MM.1S (cell line): ENCODE data around the gene DNMT3B.
A peak's percentile ranks its signal among the peaks of the same experiment; 100 is the strongest.

Source experiments
- DNase-seq: peaks from one replicate; pipeline ENCODE4 v3.0.0-alpha.2; 2015
- H2AFZ ChIP-seq: fragments of 300-600 bp; sonication (generic); 2 replicates; pipeline ENCODE4 v1.6.0; 2016; ENCODE audit warnings: antibody characterized with exemption, low read length
- H3F3A ChIP-seq: fragments of 300-600 bp; sonication (generic); 2 replicates; pipeline ENCODE4 v1.6.1; 2016; ENCODE audit warnings: mild to moderate bottlenecking, antibody characterized with exemption, low read length, moderate library complexity, mixed read lengths; ENCODE audit not compliant: insufficient read depth
- H3K27ac ChIP-seq: fragments of 300-600 bp; sonication (generic); 2 replicates; pipeline ENCODE4 v1.5.1; 2016; ENCODE audit warnings: mild to moderate bottlenecking, low read length
- H3K27me3 ChIP-seq: fragments of 300-600 bp; sonication (generic); replicated peaks from 2 replicates; pipeline ENCODE4 v1.6.0; 2016; ENCODE audit warnings: low read length; ENCODE audit not compliant: insufficient read depth
- H3K36me3 ChIP-seq: fragments of 300-600 bp; sonication (generic); replicated peaks from 2 replicates; pipeline ENCODE4 v1.6.1; 2016; ENCODE audit warnings: mild to moderate bottlenecking, low read length, mixed read lengths; ENCODE audit not compliant: insufficient read depth
- H3K4me1 ChIP-seq: fragments of 300-600 bp; sonication (generic); 2 replicates; pipeline ENCODE4 v1.6.1; 2016; ENCODE audit warnings: low read length, mixed read lengths
- H3K4me2 ChIP-seq: fragments of 300-600 bp; sonication (generic); 2 replicates; pipeline ENCODE4 v1.6.0; 2016; ENCODE audit warnings: low read depth, low read length
- H3K4me3 ChIP-seq: fragments of 300-600 bp; sonication (generic); 2 replicates; pipeline ENCODE4 v1.5.1; 2016; ENCODE audit warnings: low read length, mixed read lengths
- H3K79me2 ChIP-seq: fragments of 300-600 bp; sonication (generic); 2 replicates; pipeline ENCODE4 v1.6.1; 2016; ENCODE audit warnings: mixed run types, low read length, mixed read lengths
- H3K9ac ChIP-seq: fragments of 300-600 bp; sonication (generic); 2 replicates; pipeline ENCODE4 v1.6.1; 2016; ENCODE audit warnings: low read length, mixed read lengths
- H3K9me2 ChIP-seq: fragments of 300-600 bp; sonication (generic); replicated peaks from 2 replicates; pipeline ENCODE4 v1.6.1; 2016; ENCODE audit warnings: mild to moderate bottlenecking, low read length, mixed read lengths; ENCODE audit not compliant: insufficient read depth
- H3K9me3 ChIP-seq: fragments of 300-600 bp; sonication (generic); replicated peaks from 2 replicates; pipeline ENCODE4 v1.6.1; 2016; ENCODE audit warnings: mild to moderate bottlenecking, low read length, mixed read lengths; ENCODE audit not compliant: insufficient read depth
- H4K20me1 ChIP-seq: fragments of 300-600 bp; sonication (generic); 2 replicates; pipeline ENCODE4 v1.6.1; 2016; ENCODE audit warnings: mild to moderate bottlenecking, low read length, moderate library complexity, mixed read lengths; ENCODE audit not compliant: insufficient read depth
- CTCF ChIP-seq: fragments of 300-600 bp; sonication (generic); IDR thresholded peaks from 2 replicates; pipeline ENCODE4 v1.5.1; 2016; ENCODE audit warnings: antibody characterized with exemption, low read length, mixed read lengths
- EZH2 ChIP-seq: fragments of 300-600 bp; sonication (generic); optimal IDR thresholded peaks from 2 replicates; pipeline ENCODE3; 2017; ENCODE audit warnings: low read depth, mild to moderate bottlenecking, antibody characterized with exemption, low read length, mixed read lengths
- EZH2phosphoT487 ChIP-seq: fragments of 300-600 bp; sonication (generic); IDR thresholded peaks from 2 replicates; pipeline ENCODE4 v1.6.1; 2018; ENCODE audit warnings: antibody characterized with exemption, low read length

The DNMT3B gene

GRCh38 chr20:32819992-32820697, 58.0 kb downstream of the DNMT3B start:
- H3K27me3 ChIP-seq: no peaks in the 10 kb centered on the region
- peaks cover 14% of the 10 kb centered on the region for H3K4me1 ChIP-seq
- peak; percentile 40 for DNase-seq
- peak overlapping the region; percentile 63 for H3K27ac ChIP-seq
- H3K4me2 ChIP-seq: peak overlapping the region; percentile 95
- H4K20me1 ChIP-seq: peaks cover 33% of the 10 kb centered on the region
- no peaks in the 10 kb centered on the region for H3K36me3 ChIP-seq
- H3F3A ChIP-seq: 0 out of 2 replicates have a peak, but pooled peaks cover 3% of the 10 kb centered on the region
- TF ChIP-seq EZH2phosphoT487: no peak
- TF ChIP-seq CTCF: no peak
- TF ChIP-seq EZH2: no peak
- peak overlapping the region; percentile 84 for H3K9ac ChIP-seq
- no peaks in the 10 kb centered on the region for H3K9me3 ChIP-seq
- H3K9me2 ChIP-seq: no peaks in the 10 kb centered on the region
- peaks cover 52% of the 10 kb centered on the region for H3K79me2 ChIP-seq
- peak overlapping the region; percentile 14; the same call in 1 of the 2 replicates for H2AFZ ChIP-seq
- peak overlapping the region; percentile 87 for H3K4me3 ChIP-seq

- H3K79me2 ChIP-seq: peaks cover 57% of the 10 kb centered on the region
- peak overlapping the region; percentile 84 for H3K9ac ChIP-seq
- H3K4me3 ChIP-seq: peak overlapping the region; percentile 87
- H4K20me1 ChIP-seq: peaks cover 35% of the 10 kb centered on the region
- H3K27ac ChIP-seq: peak overlapping the region; percentile 63; the same call in 1 of the 2 replicates
- H2AFZ ChIP-seq: no peak overlapping the region
- no peak for DNase-seq
- H3K4me2 ChIP-seq: peak overlapping the region; percentile 95
- 0 out of 2 replicates have a peak, but pooled peaks cover 3% of the 10 kb centered on the region for H3F3A ChIP-seq
- H3K36me3 ChIP-seq: no peaks in the 10 kb centered on the region
- TF ChIP-seq EZH2phosphoT487 (no peak), EZH2 (no peak), CTCF (no peak; the same call in 1 of the 2 replicates)
- H3K4me1 ChIP-seq: peaks cover 14% of the 10 kb centered on the region
- no peaks in the 10 kb centered on the region for H3K9me2 ChIP-seq
- no peaks in the 10 kb centered on the region for H3K9me3 ChIP-seq
- no peaks in the 10 kb centered on the region for H3K27me3 ChIP-seq
Measured at GRCh38 chr20:32820698-32821377, 58.7 kb downstream of the DNMT3B start.

- Histone ChIP-seq H3K4me3 (no peak overlapping the region), H3K9me3 (no peaks in the 10 kb centered on the region), H3K79me2 (peaks cover 69% of the 10 kb centered on the region), H3K27me3 (no peaks in the 10 kb centered on the region), H3K9ac (no peak overlapping the region), H3K9me2 (no peaks in the 10 kb centered on the region), H3F3A (0 out of 2 replicates have a peak, but pooled peaks cover 3% of the 10 kb centered on the region), H3K4me2 (0 out of 2 replicates have a peak overlapping the region, but pooled peaks have one; percentile 95), H3K4me1 (peaks cover 14% of the 10 kb centered on the region), H2AFZ (no peak overlapping the region), H3K36me3 (no peaks in the 10 kb centered on the region), H3K27ac (no peak overlapping the region), H4K20me1 (peaks cover 35% of the 10 kb centered on the region)
- no peak for TF ChIP-seq EZH2phosphoT487
- no peak for TF ChIP-seq EZH2
- TF ChIP-seq CTCF: no peak
- no peak for DNase-seq
Measured at GRCh38 chr20:32822225-32822624, 60.0 kb downstream of the DNMT3B start.
